ENCODE results near the gene SULT4A1. TPM values are rescaled to one million over a fixed set of nuclear protein-coding genes. Genes with fewer than 3 reads are reported as not detected.

The SULT4A1 gene
- total and polyA plus RNA-seq, 2 experiments from 2014 or later: 4.7 to 5.2 TPM

DNA sequence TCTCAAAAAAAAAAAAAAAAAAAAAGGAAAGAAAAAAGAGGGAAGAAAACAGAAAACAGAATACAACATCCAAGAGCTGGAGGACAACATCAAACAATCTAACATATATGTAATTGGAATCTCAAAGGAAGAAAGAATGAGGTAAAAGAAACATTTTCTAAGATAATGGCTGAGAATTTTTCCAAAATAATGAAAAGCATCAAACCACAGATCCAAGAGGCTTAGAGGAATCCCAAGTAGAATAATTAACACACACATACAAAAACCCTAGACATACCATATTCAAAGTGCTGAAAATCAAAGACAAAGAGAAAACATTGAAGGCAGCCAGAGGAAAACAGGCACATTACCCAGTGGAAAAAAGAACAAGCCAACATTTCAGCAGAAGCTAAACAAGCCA lies 4.9 kb downstream of the SULT4A1 start:
- Histone ChIP-seq H3F3A (replicated peaks; ENCODE audit: low read depth) (0 out of 2 replicates have a peak, but pooled peaks cover 4% of the 10 kb centered on the region), H3K36me3 (ENCODE audit: insufficient read depth) (no peaks in the 10 kb centered on the region; the same call in 1 of the 2 replicates), H3K79me2 (replicated peaks; ENCODE audit: insufficient read depth) (peaks cover 83% of the 10 kb centered on the region), H4K20me1 (replicated peaks; ENCODE audit: insufficient read depth) (no peaks in the 10 kb centered on the region; the same call in 1 of the 2 replicates), H3K4me1 (ENCODE audit: insufficient read depth) (peaks cover 21% of the 10 kb centered on the region), H3K9me2 (ENCODE audit: insufficient read depth) (no peaks in the 10 kb centered on the region), H3K27me3 (ENCODE audit: insufficient read depth) (no peaks in the 10 kb centered on the region), H2AFZ (no peak overlapping the region), H3K27ac (ENCODE audit: low read depth) (no peak overlapping the region), H3K4me3 (no peak overlapping the region), H3K4me2 (no peak overlapping the region)
- Mint-ChIP-seq H3K27me3 (ENCODE audit: insufficient read depth, low read depth, poor library complexity) (peaks cover 19% of the 10 kb centered on the region), H3K36me3 (ENCODE audit: low read depth) (peaks cover 25% of the 10 kb centered on the region), H3K4me1 (peaks cover 40% of the 10 kb centered on the region), H3K27ac (no peak overlapping the region), H3K4me3 (no peak overlapping the region), H3K9me3 (peaks cover 14% of the 10 kb centered on the region)
- TF ChIP-seq STAT1 (IDR thresholded peaks at IDR 0.05; ENCODE audit: unreplicated experiment): no peak
- TF ChIP-seq, protein P1, sequence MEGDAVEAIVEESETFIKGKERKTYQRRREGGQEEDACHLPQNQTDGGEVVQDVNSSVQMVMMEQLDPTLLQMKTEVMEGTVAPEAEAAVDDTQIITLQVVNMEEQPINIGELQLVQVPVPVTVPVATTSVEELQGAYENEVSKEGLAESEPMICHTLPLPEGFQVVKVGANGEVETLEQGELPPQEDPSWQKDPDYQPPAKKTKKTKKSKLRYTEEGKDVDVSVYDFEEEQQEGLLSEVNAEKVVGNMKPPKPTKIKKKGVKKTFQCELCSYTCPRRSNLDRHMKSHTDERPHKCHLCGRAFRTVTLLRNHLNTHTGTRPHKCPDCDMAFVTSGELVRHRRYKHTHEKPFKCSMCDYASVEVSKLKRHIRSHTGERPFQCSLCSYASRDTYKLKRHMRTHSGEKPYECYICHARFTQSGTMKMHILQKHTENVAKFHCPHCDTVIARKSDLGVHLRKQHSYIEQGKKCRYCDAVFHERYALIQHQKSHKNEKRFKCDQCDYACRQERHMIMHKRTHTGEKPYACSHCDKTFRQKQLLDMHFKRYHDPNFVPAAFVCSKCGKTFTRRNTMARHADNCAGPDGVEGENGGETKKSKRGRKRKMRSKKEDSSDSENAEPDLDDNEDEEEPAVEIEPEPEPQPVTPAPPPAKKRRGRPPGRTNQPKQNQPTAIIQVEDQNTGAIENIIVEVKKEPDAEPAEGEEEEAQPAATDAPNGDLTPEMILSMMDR (conservative IDR thresholded peaks at IDR 0.05; ENCODE audit: low read depth in 2 of 2): no peak
- no peak for TF ChIP-seq NANOG (IDR thresholded peaks at IDR 0.05; ENCODE audit: borderline replicate concordance)
- TF ChIP-seq ZNF331 (CRISPR knock-in tag; IDR thresholded peaks at IDR 0.05; ENCODE audit: low read depth): no peak
- TF ChIP-seq, protein P2, sequence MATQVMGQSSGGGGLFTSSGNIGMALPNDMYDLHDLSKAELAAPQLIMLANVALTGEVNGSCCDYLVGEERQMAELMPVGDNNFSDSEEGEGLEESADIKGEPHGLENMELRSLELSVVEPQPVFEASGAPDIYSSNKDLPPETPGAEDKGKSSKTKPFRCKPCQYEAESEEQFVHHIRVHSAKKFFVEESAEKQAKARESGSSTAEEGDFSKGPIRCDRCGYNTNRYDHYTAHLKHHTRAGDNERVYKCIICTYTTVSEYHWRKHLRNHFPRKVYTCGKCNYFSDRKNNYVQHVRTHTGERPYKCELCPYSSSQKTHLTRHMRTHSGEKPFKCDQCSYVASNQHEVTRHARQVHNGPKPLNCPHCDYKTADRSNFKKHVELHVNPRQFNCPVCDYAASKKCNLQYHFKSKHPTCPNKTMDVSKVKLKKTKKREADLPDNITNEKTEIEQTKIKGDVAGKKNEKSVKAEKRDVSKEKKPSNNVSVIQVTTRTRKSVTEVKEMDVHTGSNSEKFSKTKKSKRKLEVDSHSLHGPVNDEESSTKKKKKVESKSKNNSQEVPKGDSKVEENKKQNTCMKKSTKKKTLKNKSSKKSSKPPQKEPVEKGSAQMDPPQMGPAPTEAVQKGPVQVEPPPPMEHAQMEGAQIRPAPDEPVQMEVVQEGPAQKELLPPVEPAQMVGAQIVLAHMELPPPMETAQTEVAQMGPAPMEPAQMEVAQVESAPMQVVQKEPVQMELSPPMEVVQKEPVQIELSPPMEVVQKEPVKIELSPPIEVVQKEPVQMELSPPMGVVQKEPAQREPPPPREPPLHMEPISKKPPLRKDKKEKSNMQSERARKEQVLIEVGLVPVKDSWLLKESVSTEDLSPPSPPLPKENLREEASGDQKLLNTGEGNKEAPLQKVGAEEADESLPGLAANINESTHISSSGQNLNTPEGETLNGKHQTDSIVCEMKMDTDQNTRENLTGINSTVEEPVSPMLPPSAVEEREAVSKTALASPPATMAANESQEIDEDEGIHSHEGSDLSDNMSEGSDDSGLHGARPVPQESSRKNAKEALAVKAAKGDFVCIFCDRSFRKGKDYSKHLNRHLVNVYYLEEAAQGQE (IDR thresholded peaks at IDR 0.05; ENCODE audit: unreplicated experiment): no peak
- TF ChIP-seq, protein P3, sequence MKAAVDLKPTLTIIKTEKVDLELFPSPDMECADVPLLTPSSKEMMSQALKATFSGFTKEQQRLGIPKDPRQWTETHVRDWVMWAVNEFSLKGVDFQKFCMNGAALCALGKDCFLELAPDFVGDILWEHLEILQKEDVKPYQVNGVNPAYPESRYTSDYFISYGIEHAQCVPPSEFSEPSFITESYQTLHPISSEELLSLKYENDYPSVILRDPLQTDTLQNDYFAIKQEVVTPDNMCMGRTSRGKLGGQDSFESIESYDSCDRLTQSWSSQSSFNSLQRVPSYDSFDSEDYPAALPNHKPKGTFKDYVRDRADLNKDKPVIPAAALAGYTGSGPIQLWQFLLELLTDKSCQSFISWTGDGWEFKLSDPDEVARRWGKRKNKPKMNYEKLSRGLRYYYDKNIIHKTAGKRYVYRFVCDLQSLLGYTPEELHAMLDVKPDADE (IDR thresholded peaks at IDR 0.05): no peak
- TF ChIP-seq ZNF114 (CRISPR knock-in tag; IDR thresholded peaks at IDR 0.05): no peak
- TF ChIP-seq POLR2AphosphoS5 (IDR thresholded peaks at IDR 0.05; ENCODE audit: low read depth): no peak
- TF ChIP-seq, protein P4, sequence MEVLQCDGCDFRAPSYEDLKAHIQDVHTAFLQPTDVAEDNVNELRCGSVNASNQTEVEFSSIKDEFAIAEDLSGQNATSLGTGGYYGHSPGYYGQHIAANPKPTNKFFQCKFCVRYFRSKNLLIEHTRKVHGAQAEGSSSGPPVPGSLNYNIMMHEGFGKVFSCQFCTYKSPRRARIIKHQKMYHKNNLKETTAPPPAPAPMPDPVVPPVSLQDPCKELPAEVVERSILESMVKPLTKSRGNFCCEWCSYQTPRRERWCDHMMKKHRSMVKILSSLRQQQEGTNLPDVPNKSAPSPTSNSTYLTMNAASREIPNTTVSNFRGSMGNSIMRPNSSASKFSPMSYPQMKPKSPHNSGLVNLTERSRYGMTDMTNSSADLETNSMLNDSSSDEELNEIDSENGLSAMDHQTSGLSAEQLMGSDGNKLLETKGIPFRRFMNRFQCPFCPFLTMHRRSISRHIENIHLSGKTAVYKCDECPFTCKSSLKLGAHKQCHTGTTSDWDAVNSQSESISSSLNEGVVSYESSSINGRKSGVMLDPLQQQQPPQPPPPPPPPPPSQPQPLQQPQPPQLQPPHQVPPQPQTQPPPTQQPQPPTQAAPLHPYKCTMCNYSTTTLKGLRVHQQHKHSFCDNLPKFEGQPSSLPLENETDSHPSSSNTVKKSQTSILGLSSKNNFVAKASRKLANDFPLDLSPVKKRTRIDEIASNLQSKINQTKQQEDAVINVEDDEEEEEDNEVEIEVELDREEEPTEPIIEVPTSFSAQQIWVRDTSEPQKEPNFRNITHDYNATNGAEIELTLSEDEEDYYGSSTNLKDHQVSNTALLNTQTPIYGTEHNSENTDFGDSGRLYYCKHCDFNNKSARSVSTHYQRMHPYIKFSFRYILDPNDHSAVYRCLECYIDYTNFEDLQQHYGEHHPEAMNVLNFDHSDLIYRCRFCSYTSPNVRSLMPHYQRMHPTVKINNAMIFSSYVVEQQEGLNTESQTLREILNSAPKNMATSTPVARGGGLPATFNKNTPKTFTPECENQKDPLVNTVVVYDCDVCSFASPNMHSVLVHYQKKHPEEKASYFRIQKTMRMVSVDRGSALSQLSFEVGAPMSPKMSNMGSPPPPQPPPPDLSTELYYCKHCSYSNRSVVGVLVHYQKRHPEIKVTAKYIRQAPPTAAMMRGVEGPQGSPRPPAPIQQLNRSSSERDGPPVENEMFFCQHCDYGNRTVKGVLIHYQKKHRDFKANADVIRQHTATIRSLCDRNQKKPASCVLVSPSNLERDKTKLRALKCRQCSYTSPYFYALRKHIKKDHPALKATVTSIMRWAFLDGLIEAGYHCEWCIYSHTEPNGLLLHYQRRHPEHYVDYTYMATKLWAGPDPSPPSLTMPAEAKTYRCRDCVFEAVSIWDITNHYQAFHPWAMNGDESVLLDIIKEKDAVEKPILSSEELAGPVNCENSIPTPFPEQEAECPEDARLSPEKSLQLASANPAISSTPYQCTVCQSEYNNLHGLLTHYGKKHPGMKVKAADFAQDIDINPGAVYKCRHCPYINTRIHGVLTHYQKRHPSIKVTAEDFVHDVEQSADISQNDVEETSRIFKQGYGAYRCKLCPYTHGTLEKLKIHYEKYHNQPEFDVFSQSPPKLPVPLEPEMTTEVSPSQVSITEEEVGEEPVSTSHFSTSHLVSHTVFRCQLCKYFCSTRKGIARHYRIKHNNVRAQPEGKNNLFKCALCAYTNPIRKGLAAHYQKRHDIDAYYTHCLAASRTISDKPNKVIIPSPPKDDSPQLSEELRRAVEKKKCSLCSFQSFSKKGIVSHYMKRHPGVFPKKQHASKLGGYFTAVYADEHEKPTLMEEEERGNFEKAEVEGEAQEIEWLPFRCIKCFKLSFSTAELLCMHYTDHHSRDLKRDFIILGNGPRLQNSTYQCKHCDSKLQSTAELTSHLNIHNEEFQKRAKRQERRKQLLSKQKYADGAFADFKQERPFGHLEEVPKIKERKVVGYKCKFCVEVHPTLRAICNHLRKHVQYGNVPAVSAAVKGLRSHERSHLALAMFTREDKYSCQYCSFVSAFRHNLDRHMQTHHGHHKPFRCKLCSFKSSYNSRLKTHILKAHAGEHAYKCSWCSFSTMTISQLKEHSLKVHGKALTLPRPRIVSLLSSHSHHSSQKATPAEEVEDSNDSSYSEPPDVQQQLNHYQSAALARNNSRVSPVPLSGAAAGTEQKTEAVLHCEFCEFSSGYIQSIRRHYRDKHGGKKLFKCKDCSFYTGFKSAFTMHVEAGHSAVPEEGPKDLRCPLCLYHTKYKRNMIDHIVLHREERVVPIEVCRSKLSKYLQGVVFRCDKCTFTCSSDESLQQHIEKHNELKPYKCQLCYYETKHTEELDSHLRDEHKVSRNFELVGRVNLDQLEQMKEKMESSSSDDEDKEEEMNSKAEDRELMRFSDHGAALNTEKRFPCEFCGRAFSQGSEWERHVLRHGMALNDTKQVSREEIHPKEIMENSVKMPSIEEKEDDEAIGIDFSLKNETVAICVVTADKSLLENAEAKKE (CRISPR knock-in tag; IDR thresholded peaks at IDR 0.05): no peak
- TF ChIP-seq EZH2 (IDR thresholded peaks at IDR 0.05; ENCODE audit: low read depth, unreplicated experiment): no peak
- DNase-seq (ENCODE audit: low spot score): no peak
- no peak for ATAC-seq

Data from GM23338 (cell line).